Prostate gland (tissue), 2 donors: Measurements from ENCODE around the gene POGLUT2.

Source experiments
- POLR2A ChIP-seq: fragments of 450-650 bp; IDR thresholded peaks from one replicate; pipeline ENCODE4 v1.6.1; 2016; ENCODE audit warnings: antibody characterized with exemption, mild to moderate bottlenecking
- TF ChIP-seq, protein P1 (sequence below), 4 experiments: fragments of 200-600 bp in 2 of 4; fragments of 450-650 bp in 2 of 4; sonication (generic) in 2 of 4; IDR thresholded peaks; 1 replicate in 3 of 4; 2 replicates in 1 of 4; pipeline ENCODE4 v1.5.1; 2016 to 2019; ENCODE audit warnings: antibody characterized with exemption in 4 of 4, mild to moderate bottlenecking in 2 of 4, moderate library complexity in 2 of 4

DNA sequence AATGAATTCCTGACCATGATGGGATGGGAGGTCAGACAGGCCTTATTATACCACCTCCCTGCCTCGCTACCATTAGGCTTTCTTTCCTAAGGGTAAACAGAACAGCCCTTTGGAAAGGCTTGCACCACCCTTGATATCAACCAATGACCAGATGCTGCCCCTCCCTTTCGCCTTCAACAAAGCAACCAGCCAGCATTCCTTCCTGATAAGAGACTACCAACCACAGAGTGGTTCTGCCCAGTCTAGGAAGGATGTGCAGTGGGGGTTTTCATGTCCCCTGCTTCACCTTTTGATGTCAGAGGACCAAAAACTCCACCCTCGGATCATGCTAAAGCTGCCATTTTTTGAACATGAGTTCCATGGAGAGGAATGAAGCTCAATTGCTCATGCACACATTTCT is 46.9 kb downstream of the POGLUT2 start:
- TF ChIP-seq, protein P1, sequence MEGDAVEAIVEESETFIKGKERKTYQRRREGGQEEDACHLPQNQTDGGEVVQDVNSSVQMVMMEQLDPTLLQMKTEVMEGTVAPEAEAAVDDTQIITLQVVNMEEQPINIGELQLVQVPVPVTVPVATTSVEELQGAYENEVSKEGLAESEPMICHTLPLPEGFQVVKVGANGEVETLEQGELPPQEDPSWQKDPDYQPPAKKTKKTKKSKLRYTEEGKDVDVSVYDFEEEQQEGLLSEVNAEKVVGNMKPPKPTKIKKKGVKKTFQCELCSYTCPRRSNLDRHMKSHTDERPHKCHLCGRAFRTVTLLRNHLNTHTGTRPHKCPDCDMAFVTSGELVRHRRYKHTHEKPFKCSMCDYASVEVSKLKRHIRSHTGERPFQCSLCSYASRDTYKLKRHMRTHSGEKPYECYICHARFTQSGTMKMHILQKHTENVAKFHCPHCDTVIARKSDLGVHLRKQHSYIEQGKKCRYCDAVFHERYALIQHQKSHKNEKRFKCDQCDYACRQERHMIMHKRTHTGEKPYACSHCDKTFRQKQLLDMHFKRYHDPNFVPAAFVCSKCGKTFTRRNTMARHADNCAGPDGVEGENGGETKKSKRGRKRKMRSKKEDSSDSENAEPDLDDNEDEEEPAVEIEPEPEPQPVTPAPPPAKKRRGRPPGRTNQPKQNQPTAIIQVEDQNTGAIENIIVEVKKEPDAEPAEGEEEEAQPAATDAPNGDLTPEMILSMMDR (IDR thresholded peaks at IDR 0.05) = no peak
- TF ChIP-seq POLR2A = no peak
